HG02943 (cell line): ENCODE results near the gene INPP4B.

Experiments used
- ATAC-seq: cut with Tn5 transposase; IDR thresholded peaks from one replicate; pipeline ENCODE4 v1.9.1; 2021; ENCODE audit warnings: mild to moderate bottlenecking, low read depth, moderate library complexity; ENCODE audit not compliant: unreplicated experiment

INPP4B gene

DNA sequence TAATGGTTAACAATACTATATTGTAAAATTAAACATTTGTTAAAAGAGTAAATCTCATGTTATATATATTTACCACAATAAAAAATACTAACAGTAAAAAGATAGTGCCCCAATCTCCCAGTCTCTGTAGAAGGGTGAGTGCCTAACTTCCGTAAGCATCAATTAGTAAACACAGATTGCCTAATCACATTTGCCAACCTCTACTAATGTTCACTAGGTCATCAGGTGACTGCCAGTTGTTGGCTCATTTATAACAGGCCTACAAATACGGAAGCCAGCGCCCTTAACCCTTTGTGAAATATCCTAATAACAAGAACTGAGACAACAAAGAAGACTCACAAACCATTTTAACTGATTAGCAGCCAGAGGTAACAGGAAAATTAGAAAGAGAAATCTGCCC is 345.1 kb downstream of the INPP4B start:
- ATAC-seq = no peak

GRCh38 chr4:142497606-142498005 is 348.5 kb downstream of the INPP4B start:
- ATAC-seq = no peak

DNA sequence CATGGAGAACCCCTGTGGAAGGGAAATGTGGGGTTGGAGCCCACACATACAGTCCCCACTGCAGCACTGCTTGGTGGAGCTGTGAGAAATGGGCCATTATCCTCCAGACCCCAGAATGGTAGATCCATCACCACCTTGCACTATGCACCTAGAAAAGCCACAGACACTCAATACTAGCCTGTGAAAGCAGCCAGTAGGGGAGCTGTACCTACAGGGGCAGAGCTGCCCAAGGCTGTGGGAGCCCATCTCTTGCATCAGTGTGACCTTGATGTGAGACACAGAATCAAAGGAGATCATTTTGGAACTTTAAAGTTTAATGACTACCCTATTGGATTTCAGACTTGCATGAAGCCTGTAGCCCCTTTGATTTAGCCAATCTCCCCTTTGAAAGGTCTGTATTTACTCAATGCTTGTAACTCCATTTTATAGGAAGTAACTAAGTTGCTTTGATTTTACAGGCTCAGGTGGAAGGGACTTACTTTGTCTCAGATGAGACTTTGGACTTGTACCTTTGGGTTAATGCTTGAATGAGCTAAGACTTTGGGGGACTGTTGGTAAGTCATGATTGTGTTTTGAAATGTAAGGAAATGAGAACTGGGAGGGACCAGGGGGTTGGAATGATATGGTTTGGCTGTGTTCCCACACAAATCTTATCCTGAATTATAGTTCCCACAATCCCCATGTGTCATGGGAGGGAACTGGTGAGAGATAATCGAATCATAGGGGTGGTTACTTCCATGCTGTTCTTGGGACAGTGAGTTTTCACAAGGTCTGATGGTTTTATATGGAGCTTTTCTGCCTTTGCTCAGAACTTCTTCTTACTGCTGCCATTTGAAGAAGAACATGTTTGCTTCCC is 352.6 kb downstream of the INPP4B start:
- no peak for ATAC-seq

DNA sequence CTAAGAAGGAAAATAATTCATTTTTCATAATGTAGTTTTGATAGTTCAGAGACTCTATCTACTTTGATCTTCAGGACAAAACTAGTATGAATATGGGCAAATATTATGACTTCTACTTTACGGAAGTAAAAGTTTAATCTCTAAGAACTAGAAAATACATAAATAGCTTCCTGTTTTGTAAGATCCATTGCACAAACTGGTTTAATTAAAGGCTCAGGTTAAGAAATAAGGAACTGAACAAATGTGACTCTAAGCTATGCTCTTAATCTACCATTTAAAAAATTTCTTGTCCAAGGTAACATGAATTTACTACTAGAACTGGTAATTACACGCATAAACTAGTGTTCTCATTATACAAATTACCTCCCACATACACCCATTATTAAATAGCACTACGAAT is 360.6 kb downstream of the INPP4B start:
- no peak for ATAC-seq

GRCh38 chr4:142480244-142480643 is 365.9 kb downstream of the INPP4B start:
- no peak for ATAC-seq

- no peak for ATAC-seq
Measured at GRCh38 chr4:142475663-142476062, 370.4 kb downstream of the INPP4B start.

DNA sequence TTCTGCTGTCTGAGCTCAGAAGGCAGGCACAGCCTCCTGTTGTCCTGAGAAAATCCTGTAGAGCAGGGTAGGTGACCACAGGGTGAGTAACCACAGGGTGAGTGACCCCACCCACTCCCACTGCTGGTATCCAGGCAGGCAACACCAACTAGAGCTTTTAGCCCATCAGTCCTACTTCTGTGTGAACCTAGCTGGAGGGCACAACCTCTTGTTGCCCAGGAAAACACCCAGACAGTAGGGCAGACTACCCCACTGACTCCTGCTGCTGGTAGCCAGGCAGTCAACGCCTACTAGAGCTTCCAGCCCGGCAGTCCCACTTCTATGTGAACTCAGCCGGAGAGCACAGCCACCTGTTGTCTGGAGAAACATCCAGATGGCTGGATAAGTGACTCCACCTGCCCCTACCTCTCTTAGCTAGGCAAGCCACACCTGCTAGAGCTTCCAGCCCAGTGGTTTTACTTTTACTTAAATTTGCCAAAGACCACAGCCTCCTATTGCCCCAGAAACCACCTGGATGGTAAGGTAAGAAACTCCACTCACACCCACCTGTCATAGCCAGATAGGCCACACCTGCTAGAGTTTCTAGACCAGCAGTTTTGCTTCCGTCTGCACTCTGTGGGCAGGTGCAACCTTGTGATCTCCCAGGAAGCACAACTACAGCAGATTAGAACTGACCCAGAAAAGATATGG is 371.6 kb downstream of the INPP4B start:
- no peak for ATAC-seq

DNA sequence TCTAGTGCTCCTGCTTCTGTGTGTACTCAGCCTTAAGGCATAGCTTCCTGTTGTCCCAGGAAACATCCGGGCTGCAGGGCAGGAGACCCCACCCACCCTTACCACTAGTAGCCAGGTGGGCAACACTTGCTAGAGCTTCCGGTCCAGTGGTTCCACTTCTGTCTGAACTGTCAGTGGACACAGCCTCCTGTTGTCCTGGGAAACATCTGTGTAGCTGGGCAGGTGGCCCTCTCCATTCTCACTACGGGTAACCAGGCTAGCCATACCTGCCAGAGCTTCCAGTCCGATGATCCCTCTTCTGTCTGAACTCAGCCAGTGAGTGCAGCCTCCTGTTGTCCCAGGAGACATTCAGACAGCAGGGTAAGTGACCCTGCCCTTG is 372.2 kb downstream of the INPP4B start:
- no peak for ATAC-seq

- no peak for ATAC-seq
Measured at GRCh38 chr4:142473218-142473959, 372.7 kb downstream of the INPP4B start.

DNA sequence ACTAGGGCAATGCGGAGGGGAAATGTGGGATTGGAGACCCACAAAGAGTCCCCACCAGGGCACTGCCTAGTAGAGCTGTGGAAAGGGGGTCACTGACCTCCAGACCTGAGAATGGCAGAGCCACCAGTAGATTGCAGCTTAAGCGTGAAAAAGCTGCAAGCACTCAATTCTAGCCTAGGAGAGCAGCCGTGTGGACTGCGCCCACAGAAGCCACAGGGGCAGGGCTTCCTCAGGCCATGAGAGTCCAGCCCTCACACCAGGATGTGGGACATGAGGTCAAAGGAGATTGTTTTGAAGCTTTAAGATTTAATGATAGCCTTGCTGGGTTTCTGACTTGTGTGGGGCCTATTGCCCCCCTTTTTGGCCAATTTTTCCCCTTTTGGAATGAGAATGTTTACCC is 379.0 kb downstream of the INPP4B start:
- no peak for ATAC-seq

DNA sequence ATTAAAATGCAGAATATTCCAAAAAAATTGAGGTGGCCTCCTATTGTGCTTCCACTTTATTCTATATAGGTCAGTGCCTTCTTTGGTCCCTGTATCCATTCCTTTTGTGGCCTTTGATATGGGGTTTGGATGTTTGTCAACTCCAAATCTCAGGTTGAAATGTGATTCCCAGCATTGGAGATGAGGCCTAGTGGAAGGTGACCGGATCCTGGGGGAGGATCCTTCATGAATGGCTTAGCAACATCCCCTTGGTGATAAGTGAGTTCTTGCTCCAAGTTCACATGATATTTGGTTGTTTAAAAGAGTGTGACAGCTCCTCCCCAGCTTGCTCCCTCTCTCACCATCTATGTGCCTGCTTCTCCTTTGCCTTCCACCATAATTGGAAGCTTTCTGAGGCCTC is 380.6 kb downstream of the INPP4B start:
- ATAC-seq = no peak

DNA sequence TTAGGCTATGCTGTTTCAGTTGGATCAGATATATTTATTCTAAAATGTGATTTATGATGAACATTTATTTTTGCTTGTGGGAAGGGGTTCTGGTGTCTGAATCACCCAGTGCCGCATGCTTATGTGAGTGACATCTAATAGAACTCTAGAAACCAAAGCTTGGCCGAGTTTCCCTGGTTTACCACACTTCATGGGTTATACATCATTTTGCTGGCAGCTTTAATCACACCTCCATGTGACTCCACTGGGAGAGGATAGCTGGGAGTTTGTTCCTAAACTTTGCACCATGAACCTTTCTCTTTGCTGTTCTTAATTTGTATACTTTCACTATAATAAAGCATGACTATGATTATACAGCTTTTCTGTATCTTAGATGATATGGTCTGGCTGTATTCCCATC is 382.9 kb downstream of the INPP4B start:
- ATAC-seq = no peak

DNA sequence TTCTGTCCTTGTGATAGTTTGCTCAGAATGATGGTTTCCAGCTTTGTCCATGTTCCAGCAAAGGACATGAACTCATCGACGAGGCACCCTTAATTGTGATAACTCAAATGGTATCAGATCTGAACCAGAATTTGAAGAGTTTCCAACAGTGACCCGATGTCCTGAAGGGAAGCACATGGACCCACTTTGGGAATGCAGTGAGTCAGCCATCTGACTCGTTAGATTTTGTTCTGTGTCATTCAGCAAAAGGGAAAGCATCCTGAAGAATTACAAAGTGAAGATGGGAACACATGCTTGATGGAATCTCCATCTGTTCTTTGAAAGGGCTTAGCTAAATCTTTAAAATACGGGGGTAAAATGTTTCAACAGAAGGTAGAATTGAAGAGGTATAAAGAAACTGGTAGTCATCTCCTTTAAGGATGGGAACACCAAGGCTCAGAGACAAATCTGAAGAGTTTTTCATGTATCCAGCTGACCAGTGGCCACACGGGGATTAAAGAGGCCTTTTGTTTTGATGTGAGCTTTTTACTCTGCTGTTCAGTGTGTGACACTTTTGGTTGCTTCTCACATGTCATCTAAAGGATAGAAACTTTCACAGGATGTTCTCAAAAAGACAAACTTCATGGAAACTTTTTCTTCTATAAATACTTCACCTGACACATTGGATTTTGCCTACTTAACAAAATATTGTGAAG is 393.8 kb downstream of the INPP4B start:
- no peak for ATAC-seq

GRCh38 chr4:142449771-142450373 is 396.2 kb downstream of the INPP4B start:
- no peak for ATAC-seq

- no peak for ATAC-seq
Measured at GRCh38 chr4:142447009-142447408, 399.1 kb downstream of the INPP4B start.

- ATAC-seq = no peak
Measured at GRCh38 chr4:142443469-142443868, 402.6 kb downstream of the INPP4B start.

- ATAC-seq = no peak
Measured at GRCh38 chr4:142440093-142440492, 406.0 kb downstream of the INPP4B start.

DNA sequence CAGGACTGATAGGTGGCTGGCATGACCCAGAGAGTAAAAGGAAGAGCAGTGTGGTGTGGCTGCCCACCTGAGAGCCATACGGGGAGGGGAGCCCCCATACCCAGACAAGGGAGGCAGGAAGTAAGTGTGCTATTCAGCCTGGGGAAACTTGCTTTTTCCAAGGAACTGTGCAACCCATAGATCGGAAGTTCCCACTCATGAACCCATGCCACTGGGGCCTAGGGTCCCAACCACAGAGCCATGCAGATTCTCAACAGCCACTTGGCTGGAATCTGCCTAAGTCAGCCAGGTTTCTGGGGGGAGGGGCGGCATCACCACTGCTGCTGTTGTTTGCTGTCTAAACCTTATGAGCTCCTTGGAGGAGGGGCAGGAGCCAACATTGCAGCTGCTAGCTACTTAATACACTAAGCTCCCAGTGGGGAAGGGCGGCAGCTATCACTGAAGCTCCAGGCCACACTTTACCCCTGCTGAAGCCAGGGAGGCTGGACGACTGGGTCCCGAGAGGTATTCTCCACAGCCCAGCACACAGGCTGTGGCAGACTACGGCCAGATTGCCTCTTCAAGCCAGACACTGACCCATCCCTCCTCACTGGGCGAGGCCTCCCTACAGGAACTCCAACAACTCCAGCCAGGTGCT is 410.4 kb downstream of the INPP4B start:
- no peak for ATAC-seq

GRCh38 chr4:142434519-142435224 is 411.4 kb downstream of the INPP4B start:
- ATAC-seq = no peak
